ENCODE measurements around the gene TMEM250. TPM values are rescaled to one million over a fixed set of nuclear protein-coding genes. Genes with fewer than 3 reads are reported as not detected.

TMEM250 gene
- total RNA-seq, 1 donor from 2014 or later = 37.5 TPM

GRCh38 chr9:136142414-136142796, 23.7 kb upstream of the TMEM250 start:
- DNase-seq (ENCODE audit: low read depth) = no peak
- H3K4me3 ChIP-seq (ENCODE audit: low read depth, low read length) = no peak overlapping the region
- no peak for TF ChIP-seq CTCF (conservative IDR thresholded peaks at IDR 0.05; ENCODE audit: low read depth, low read length)

GRCh38 chr9:136141682-136142413, 23.2 kb upstream of the TMEM250 start:
- no peak overlapping the region for H3K4me3 ChIP-seq (ENCODE audit: low read depth, low read length)
- DNase-seq (ENCODE audit: low read depth) = no peak
- TF ChIP-seq CTCF (conservative IDR thresholded peaks at IDR 0.05; ENCODE audit: low read depth, low read length) = no peak

GRCh38 chr9:136140966-136141365, 22.3 kb upstream of the TMEM250 start:
- no peak overlapping the region for H3K4me3 ChIP-seq (ENCODE audit: low read depth, low read length)
- no peak for TF ChIP-seq CTCF (conservative IDR thresholded peaks at IDR 0.05; ENCODE audit: low read depth, low read length)
- no peak for DNase-seq (ENCODE audit: low read depth)

GRCh38 chr9:136140046-136140445, 21.4 kb upstream of the TMEM250 start:
- no peak for DNase-seq (ENCODE audit: low read depth)
- H3K4me3 ChIP-seq (ENCODE audit: low read depth, low read length) = no peak overlapping the region
- no peak for TF ChIP-seq CTCF (conservative IDR thresholded peaks at IDR 0.05; ENCODE audit: low read depth, low read length)

- TF ChIP-seq CTCF (conservative IDR thresholded peaks at IDR 0.05; ENCODE audit: low read depth, low read length) = peak; percentile 62
- H3K4me3 ChIP-seq (ENCODE audit: low read depth, low read length) = no peak overlapping the region
- DNase-seq (ENCODE audit: low read depth) = no peak
Measured at GRCh38 chr9:136138566-136138965, 19.9 kb upstream of the TMEM250 start.

GRCh38 chr9:136137321-136138265, 18.9 kb upstream of the TMEM250 start:
- DNase-seq (ENCODE audit: low read depth) = no peak
- TF ChIP-seq CTCF (conservative IDR thresholded peaks at IDR 0.05; ENCODE audit: low read depth, low read length) = no peak

More at GRCh38 chr9:136137321-136138265, 18.9 kb upstream of the TMEM250 start:
- no peak overlapping the region for H3K4me3 ChIP-seq (ENCODE audit: low read depth, low read length)

Data from epithelial cell of proximal tubule (primary cell).